Lower lobe of right lung (tissue), 2 donors: Measurements from ENCODE around the gene MCOLN1. TPM values are rescaled to one million over a fixed set of nuclear protein-coding genes. Genes with fewer than 3 reads are reported as not detected.

ENCODE experiments used
- ATAC-seq, 2 donors: fragments of 200-7000 bp; cut with Tn5 transposase; one replicate each; pipeline ENCODE4 v1.9.1; 2020 to 2022; ENCODE audit warnings: mild to moderate bottlenecking in 2 of 2, moderate library complexity in 2 of 2
- DNase-seq: peaks from one replicate; pipeline ENCODE4 v3.0.0-alpha.2; 2020
- H3K27ac ChIP-seq: fragments of 200-600 bp; one replicate; pipeline ENCODE4 v1.8.0; 2022
- H3K27me3 ChIP-seq: fragments of 200-600 bp; one replicate; pipeline ENCODE4 v1.8.0; 2022; ENCODE audit warnings: low read depth
- H3K36me3 ChIP-seq: fragments of 200-600 bp; one replicate; pipeline ENCODE4 v1.8.0; 2022; ENCODE audit warnings: mild to moderate bottlenecking
- H3K4me1 ChIP-seq: fragments of 200-600 bp; one replicate; pipeline ENCODE4 v1.8.0; 2022
- H3K4me3 ChIP-seq: fragments of 200-600 bp; one replicate; pipeline ENCODE4 v1.8.0; 2022; ENCODE audit warnings: mild to moderate bottlenecking
- H3K9me3 ChIP-seq: fragments of 200-600 bp; one replicate; pipeline ENCODE4 v1.8.0; 2022
- intact Hi-C: fragments of 100-400 bp; cut with DNase I; formaldehyde crosslinking; loops from one replicate; pipeline ENCODE4 v1.11.0; 2022
- total RNA-seq: library from RNA; stranded (reverse); fragmentation: NEBNext Ultra II Directional; extraction: Animal tissue kit (Norgen Biotek cat#: 25700); gene quantifications from one replicate; pipeline ENCODE4 v1.2.1, GENCODE V29; 2021
- TF ChIP-seq, protein P1 (sequence below): fragments of 200-600 bp; IDR thresholded peaks from one replicate; pipeline ENCODE4 v1.8.0; 2022; ENCODE audit warnings: antibody characterized with exemption, mild to moderate bottlenecking
- donor health status: DM: no; HTN: yes; CAD: no; lungs with severe emphysema.

The MCOLN1 gene
- total RNA-seq, 1 donor from 2014 or later: 79.0 TPM

DNA sequence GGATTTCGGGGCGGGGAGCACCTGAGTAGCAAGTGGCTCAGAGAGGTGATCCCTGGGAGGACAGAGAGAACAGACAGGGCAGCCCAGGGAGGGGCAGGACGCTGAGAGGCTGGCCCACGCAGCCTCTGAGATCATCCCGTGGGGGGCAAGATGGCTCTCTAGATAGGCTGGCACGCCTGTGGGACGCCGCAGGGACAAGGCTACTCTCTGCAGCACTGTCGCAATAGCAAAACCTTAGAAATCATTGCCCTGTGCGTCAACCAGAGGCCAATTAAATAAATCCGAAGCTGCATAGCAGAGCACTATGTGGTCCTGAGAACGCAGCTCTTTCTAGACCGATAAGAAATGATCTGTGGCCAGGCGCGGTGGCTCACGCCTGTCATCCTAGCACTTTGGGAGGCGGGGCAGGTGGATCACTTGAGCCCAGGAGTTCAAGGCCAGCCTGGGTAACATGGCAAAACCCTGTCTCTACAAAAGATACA lies 38.7 kb upstream of the MCOLN1 start:
- Histone ChIP-seq H3K9me3 (no peaks in the 10 kb centered on the region), H3K4me1 (peaks cover 22% of the 10 kb centered on the region), H3K36me3 (no peaks in the 10 kb centered on the region), H3K4me3 (no peak overlapping the region), H3K27ac (peak overlapping the region; percentile 62), H3K27me3 (no peaks in the 10 kb centered on the region)
- TF ChIP-seq, protein P1, sequence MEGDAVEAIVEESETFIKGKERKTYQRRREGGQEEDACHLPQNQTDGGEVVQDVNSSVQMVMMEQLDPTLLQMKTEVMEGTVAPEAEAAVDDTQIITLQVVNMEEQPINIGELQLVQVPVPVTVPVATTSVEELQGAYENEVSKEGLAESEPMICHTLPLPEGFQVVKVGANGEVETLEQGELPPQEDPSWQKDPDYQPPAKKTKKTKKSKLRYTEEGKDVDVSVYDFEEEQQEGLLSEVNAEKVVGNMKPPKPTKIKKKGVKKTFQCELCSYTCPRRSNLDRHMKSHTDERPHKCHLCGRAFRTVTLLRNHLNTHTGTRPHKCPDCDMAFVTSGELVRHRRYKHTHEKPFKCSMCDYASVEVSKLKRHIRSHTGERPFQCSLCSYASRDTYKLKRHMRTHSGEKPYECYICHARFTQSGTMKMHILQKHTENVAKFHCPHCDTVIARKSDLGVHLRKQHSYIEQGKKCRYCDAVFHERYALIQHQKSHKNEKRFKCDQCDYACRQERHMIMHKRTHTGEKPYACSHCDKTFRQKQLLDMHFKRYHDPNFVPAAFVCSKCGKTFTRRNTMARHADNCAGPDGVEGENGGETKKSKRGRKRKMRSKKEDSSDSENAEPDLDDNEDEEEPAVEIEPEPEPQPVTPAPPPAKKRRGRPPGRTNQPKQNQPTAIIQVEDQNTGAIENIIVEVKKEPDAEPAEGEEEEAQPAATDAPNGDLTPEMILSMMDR: no peak
- intact Hi-C loops: no loop called here
- ATAC-seq (no peak), DNase-seq (no peak)

DNA sequence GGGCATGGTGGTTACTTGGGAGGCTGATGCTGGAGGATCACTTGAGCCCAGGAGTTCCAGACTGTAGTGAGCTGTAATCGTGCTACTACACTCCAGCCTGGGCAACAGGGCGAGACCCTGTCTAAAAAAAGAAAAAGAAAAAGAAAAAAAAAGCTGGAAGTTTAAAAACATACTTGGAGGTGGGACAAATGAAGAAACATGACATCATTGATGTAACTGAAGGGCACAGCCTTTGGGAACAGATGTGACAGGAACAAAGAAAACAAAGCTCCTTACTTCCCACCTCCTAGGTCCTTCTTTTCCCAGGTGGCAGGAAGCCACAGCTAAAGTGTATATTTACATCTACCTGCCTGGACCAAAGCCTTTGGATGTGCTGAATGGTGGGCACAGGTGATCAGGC lies 35.5 kb upstream of the MCOLN1 start:
- intact Hi-C loops: no loop called here
- H3K4me1 ChIP-seq: peaks cover 26% of the 10 kb centered on the region
- TF ChIP-seq, protein P1: no peak

DNA sequence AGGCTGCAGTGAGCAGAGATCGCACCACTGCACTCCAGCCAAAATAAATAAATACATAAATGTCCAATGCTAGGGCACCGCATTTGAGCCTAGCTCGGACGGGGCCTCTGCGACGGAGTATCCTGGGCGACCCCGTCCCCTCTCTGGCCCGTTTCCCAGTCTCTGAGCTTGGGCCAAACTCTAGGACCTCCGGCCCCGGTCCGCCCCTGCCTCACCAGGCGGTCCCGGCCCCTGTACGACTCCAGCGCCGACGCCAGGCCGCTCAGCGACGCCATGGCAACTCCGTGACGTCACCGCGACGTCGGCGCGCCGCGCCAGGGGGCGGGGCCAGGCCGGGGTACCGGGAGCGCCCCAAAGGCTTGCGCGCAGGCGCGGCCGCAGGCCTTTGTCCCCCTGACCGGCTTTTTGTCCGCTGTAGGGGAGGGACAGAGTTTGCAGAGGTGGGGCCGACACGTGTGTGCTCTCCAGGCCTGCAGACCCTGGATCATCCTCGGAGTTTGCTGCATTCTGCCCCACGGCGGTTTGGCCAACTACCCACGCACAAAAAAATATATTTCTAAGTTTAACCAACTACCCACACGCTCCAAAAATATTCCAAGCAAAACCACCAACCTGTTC lies 33.6 kb upstream of the MCOLN1 start, which contains the start of gene PEX11G:
Gene PEX11G (minus strand): TSS at position 300 of the 618 bp plus-strand sequence. CDS start 25 bp downstream, at position 275.
- TF ChIP-seq, protein P1: no peak
- Histone ChIP-seq H3K4me3 (peak within 1 kb of the TSS; percentile 64), H3K9me3 (no peaks in the 10 kb centered on the region), H3K27ac (peak within 1 kb of the TSS; percentile 88), H3K4me1 (peaks cover 19% of the 10 kb centered on the region), H3K36me3 (no peaks in the 10 kb centered on the region), H3K27me3 (no peaks in the 10 kb centered on the region)
- ATAC-seq (peak; percentile 97), DNase-seq (peak; percentile 93)
- intact Hi-C loops: no loop called here

More for the DNA sequence above, 35.5 kb upstream of the MCOLN1 start:
- ATAC-seq (no peak), DNase-seq (no peak)
- no peak overlapping the region for H3K4me3 ChIP-seq
- no peaks in the 10 kb centered on the region for H3K27me3 ChIP-seq
- H3K27ac ChIP-seq: no peak overlapping the region
- no peaks in the 10 kb centered on the region for H3K9me3 ChIP-seq
- H3K36me3 ChIP-seq: no peaks in the 10 kb centered on the region

DNA sequence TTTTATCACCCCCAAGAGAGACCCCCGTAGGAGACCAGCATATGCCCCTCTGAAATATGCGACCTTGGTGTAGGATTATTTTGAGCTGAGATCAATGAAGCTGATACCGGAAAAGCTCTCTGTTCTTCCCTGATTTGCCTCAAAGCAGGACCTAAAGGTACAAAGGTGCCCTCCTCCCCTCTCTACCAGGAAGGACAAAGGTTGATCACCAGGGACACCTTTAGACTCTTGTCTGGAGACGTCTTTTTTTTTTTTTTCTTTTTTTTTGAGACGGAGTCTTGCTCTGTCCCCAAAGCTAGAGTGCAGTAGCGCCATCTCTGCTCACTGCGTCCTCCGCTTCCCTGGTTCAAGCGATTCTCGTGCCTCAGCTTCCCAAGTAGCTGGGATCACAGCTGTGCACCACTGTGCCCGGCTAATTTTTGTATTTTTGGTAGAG lies 32.8 kb upstream of the MCOLN1 start:
- DNase-seq (no peak), ATAC-seq (no peak)
- peak overlapping the region; percentile 64 for H3K4me3 ChIP-seq
- H3K4me1 ChIP-seq: peaks cover 25% of the 10 kb centered on the region
- H3K9me3 ChIP-seq: no peaks in the 10 kb centered on the region
- TF ChIP-seq, protein P1: no peak
- H3K36me3 ChIP-seq: no peaks in the 10 kb centered on the region
- H3K27ac ChIP-seq: peak overlapping the region; percentile 88
- intact Hi-C loops: no loop called here
- no peaks in the 10 kb centered on the region for H3K27me3 ChIP-seq

DNA sequence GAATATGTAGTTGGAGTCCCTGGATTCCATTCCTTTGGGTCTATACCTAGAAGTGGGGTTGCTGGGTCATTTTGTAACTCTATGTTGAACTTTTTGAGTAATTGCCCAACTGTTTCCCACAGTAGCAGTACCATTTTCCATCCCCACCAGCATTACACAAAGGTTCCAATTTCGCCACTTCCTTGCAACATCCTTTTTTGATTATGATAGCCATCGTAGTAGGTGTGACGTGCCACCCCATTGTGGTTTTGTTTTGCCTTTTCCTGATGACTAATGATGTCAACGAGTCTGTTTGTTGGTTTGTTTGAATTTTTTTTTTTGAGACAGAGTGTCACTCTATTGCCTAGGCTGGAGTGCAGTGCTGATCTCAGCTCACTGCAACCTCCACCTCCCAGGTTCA lies 30.3 kb upstream of the MCOLN1 start:
- H3K27me3 ChIP-seq: no peaks in the 10 kb centered on the region
- peaks cover 27% of the 10 kb centered on the region for H3K4me1 ChIP-seq
- intact Hi-C loops: no loop called here
- H3K9me3 ChIP-seq: no peaks in the 10 kb centered on the region
- H3K27ac ChIP-seq: peak overlapping the region; percentile 51
- H3K4me3 ChIP-seq: no peak overlapping the region
- DNase-seq: no peak
- TF ChIP-seq, protein P1: no peak
- ATAC-seq: peak; percentile 4 to 22
- no peaks in the 10 kb centered on the region for H3K36me3 ChIP-seq
